Astrocyte of the spinal cord (primary cell): ENCODE data around the gene NBEAL1.

ENCODE experiments used
- DNase-seq: peaks from one replicate; pipeline ENCODE4 v3.0.0; 2011; ENCODE audit warnings: low read depth, low spot score
- H3K4me3 ChIP-seq: 2 replicates; pipeline ENCODE4 v1.5.1; 2011; ENCODE audit warnings: low read depth, mild to moderate bottlenecking, low read length, moderate library complexity
- CTCF ChIP-seq: IDR thresholded peaks from 2 replicates; pipeline ENCODE4 v1.5.1; 2012; ENCODE audit warnings: low read depth, mild to moderate bottlenecking, low read length, inconsistent platforms
- in situ Hi-C: cut with HindIII; loops from 2 replicates; pipeline ENCODE4 v1.10.0; 2017; ENCODE audit warnings: low sequenced_read_pairs

NBEAL1 gene

DNA sequence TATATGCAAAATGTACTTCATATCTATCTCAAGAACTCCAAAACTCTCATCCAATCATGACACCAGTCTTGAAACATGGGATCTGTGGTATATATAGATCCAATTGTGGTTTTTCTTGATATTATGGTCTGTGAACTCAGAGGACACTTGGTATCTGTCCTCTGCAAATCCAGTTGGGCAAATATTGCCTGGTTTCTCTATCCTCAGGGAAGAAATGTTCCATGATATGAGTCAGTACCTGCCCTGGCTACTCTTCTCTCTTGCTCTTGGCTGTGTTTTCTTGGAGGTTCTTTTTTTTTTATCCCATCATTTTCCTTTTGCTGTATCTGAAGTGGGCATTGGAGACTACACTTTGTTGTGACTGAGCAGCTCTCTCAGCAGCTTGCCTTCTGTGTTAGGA, 10.9 kb downstream of the NBEAL1 start:
- no peak for DNase-seq
- no peak for TF ChIP-seq CTCF
- in situ Hi-C loops: no loop called here
- no peak overlapping the region for H3K4me3 ChIP-seq

- no peak overlapping the region for H3K4me3 ChIP-seq
- TF ChIP-seq CTCF: no peak
- in situ Hi-C loops: no loop called here
- DNase-seq: no peak
These were observed 15.9 kb downstream of the NBEAL1 start for GRCh38 chr2:203030545-203030944.

DNA sequence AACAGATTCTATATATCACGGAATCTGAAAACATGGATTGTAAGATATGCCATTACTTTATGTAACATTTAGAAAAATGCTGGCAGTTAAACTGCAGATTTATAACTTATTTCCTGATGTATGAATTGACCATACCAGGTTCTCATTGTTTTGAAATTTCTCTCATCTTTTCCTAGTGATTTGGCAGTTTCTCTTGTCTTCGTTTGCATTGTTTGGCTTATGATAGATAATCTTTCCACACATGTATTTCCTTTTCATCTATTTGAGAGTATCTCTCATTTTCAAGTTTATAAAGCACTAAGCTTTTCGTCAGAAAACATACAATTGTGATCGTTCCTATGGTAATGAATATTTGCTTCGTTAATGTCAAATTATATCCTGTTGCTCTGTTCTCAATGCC, 16.3 kb downstream of the NBEAL1 start:
- no peak for TF ChIP-seq CTCF
- H3K4me3 ChIP-seq: no peak overlapping the region
- in situ Hi-C loops: no loop called here
- no peak for DNase-seq

DNA sequence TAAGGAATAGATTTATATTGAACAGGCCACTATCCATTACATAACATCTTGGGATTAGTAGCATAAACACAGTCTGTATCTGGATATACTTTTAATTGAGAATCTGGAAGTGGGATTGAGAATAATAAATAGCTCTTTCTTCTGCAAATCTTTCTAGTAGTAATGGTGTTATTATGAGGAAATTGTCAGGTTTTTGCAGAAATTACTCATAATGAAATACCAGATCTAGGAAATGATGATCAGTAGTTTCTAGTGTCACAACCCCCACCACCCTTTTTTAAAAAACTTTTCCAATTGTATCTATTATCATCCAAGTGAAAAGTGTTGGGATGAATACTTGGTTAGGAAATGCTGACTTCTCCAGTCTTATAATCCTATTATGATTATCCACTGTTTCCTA, 18.7 kb downstream of the NBEAL1 start:
- DNase-seq: no peak
- in situ Hi-C loops: no loop called here
- no peak for TF ChIP-seq CTCF
- H3K4me3 ChIP-seq: no peak overlapping the region

DNA sequence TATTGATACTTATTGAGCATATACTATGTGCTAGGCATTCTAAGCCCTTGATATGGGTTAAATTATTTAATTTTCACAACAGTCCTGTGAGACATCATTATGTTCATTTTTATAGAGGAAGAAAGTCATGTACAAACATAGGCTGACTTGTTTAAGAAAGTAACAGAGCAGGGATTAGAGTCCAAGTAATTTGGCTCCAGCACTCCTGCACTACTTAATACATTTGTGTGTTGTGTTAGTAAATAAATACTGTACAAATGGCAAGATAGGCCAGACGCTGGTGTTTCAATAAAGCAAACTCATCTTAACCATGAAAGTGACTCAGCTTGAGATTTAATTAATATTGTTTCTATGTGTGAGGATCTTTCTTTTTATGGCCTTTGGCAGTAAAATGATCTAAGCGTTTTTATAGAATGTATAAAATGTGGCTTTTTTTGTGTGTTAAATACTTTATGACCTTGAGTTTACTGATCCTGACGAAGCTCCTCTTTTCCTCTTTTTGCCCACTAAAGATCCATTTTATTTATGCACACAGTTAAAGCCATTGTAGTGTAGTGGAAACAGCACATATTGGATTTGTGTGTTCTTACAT, 21.3 kb downstream of the NBEAL1 start:
- in situ Hi-C loops: no loop called here
- no peak for DNase-seq
- TF ChIP-seq CTCF: no peak
- H3K4me3 ChIP-seq: no peak overlapping the region

DNA sequence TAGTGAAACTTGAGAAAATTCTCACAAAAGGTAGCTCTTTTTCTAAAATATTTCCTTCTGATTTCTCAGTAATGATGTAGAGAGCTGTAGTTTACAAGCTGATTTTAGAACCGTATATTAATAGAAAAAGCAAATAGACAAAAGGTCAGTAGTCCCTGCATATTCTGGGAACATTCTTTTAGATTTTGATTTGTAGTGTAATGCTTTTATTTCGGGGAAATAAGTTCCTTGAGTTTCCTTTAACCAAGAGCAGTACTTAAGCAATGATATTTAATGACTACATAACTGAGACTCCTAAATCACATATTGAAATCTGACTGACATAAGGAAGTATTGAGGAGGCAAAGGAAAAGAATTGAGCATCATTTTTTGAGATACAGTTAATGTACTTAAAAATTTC, 22.4 kb downstream of the NBEAL1 start:
- no peak for DNase-seq

More for the DNA sequence above, 22.4 kb downstream of the NBEAL1 start:
- TF ChIP-seq CTCF: no peak
- in situ Hi-C loops: no loop called here
- H3K4me3 ChIP-seq: no peak overlapping the region
